Skin of body (tissue), 2 donors: ENCODE data around the gene GLA. TPM values are rescaled to one million over a fixed set of nuclear protein-coding genes. Genes with fewer than 3 reads are reported as not detected.
A peak's percentile ranks its signal among the peaks of the same experiment; 100 is the strongest.

Experiments
- DNase-seq: peaks from one replicate; lab custom pipeline; 2025; lab: John Stamatoyannopoulos, UW
- total RNA-seq: library from RNA; depleted of rRNA; stranded (reverse); fragments of >200 nt; gene quantifications from one replicate; pipeline ENCODE4 v1.2.3, GENCODE V29; 2014

The GLA gene
- total RNA-seq = 18.5 TPM

DNA sequence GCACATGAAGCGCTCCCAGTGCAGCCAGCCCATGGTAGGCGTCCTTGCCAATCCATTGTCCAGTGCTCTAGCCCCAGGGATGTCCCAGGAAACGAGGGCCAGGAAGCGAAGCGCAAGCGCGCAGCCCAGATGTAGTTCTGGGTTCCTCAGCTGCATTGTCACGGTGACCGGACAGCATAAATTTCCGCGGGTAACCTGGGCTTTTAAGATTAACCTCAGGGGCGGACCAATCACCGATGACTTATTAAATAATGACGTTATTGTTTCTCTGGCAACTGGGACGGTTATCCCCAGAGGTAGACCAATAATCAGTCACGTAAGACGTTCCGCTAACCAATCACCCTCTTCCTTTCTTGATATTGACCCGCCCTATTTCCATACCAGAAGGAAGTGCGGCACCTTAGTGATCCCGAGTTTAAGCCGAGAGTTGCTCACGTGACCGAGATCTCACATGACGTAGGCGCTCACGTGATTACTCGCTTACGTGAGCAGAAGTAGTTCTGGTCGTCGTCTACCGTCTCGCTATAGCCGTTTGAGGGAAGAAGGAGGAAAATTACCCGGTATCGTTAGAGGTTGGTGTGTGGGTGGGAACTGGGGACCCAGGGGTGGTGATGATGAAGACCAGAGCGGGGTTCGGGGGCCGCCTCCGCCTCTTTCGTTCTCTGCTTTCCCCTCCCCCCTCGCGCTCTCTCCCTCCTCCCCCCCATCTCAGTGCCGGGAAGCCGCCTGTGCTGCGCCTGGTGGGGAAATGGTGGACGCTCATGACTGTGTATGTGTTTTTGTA, at the start of gene GLA, which contains the start of gene HNRNPH2:
TSS of gene GLA (minus strand) at position 178 of the 784 bp plus-strand sequence. CDS start at position 156, 22 bp downstream.
TSS of gene HNRNPH2 (plus strand) at position 475 of the 784 bp plus-strand sequence. CDS start 3,767 bp downstream, outside the sequence.
- DNase-seq = peak; percentile 97

DNA sequence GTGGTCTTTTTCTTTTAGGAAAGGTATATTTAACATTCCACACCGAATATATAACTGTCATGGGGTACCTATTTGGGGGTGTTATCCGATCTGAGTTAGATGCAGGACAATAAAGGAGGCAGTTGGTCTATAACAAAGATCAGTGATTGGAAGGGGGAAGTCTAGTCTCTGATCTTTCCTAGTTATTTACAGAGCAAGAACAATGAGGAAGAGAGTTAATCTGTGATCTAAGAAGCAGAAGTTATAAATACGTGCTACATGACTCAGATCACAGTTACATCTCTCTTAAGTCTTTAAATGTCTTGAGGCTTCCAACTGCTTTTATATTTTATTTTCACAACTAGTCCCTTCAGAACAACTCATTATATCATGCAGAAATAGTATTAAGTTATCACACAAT, 44.3 kb upstream of the GLA start:
- no peak for DNase-seq

DNA sequence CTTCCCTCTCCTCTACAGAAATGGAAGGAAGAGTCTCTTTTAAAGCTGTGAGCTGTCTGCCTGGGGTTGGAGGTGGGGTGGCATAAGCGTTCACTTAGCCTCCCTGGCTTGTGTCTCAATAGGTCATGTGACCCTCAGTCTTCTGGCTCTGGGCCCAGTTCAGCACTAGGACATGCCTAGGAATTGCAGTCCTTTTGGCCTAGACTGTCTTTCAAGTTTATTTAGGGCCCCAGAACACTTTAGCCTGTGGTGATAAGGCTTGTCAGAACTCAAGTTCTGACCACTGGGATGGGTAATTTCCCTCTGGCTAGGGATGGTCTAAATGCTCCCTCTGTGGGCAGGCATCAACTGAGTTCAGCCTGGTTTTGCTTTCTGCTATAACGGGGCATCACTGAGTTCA, 43.2 kb upstream of the GLA start:
- DNase-seq = no peak

DNA sequence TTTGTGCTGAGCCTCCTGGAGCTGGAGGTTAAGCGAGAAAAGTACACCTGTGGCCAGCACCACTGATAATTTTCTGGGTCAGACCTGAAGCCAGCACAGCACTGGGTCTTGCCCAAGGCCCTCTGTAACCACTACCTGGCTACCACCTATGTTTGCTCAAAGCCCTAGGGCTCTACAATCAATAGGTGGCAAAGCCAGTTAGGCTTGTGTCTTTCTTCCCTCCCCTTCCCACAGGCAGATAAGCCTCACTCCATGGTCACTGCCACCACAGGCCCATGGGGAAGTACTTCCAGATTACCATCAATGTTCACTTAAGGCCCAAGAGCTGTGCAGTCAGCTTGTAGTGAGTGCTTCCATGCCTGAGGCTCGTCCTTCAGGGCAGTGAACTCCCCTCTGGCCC, 42.4 kb upstream of the GLA start:
- DNase-seq = no peak

DNA sequence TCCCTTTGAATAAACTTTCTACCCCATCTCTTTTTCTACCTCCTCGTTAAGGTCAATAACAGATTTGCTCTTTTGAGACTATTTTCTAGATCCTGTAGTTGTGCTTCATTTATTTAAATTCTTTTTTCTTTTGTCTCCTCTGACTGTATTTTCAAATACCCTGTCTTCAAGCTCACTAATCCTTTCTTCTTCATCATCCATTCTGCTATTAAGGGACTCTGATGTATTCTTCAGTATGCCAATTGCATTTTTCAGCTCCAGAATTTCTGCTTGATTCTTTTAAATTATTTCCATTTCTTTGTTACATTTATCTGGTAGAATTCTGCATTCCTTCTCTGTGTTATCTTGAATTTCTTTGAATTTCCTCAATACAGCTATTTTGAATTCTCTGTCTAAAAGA, 41.6 kb upstream of the GLA start:
- DNase-seq = no peak

DNA sequence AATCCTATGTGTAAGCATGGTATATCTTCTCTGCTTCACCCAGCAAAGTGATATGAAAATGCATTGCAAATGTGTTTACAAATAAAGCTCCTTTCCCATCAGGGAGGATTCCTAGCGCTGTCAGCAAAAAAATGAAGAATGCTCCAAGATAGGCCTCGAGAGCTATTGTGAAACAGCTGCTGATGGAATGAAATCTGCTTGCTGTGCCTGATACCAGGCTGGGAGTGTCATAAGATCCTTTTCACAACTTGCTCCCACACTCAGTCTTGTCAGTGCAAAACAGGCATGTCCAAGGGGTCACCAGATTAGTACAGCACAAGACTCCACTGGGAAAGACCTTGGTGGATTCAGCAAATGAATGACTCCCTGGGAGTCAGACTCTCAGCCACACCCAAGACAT, 34.4 kb upstream of the GLA start:
- no peak for DNase-seq

DNA sequence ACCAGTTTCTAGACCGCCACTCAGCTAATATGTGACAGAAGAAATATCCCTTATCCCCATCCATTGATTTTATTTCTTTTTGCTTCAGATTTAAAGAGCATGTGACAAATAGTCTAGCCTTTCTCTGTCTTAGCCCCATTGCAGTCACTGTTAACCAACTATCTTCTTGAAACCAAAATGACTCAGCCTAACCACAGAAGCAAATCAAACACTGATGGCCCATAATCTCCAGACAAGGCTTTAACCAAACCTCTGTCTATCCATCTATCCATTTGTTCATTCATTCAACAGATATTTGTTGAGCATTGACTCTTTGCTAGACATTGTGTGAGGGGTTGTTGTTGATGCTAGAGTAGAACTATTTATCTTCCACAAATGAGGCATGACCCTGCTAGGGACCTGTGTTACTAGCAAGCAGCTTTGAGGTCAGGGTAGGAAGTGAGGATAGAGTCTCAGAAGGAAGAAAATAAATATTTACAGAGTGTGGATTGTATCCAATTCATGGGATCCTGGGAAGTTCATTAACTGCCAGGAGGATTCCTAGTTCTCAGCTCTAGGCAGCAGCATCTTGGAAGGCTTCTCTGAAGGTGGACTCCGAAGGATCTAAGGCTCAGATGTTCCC, 22.8 kb upstream of the GLA start:
- no peak for DNase-seq

DNA sequence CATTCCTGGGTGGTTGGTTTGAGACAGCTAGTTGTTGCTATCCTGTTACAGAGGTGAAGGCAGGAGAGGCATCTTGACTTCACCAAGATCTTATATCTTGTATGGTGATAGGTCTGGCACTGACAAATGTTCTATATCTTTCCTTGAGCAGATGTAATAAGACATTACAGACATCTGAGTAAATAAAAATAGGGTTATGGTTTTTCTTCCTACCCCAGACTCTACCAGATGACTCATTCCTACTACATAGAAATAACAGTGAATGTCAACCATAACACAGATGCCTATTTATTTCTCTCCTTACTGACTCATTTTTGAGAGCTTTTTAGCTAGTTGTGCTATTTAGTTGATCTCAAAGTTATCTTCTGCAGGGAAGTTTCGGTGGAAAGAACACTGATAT, 22.2 kb upstream of the GLA start:
- DNase-seq = no peak

DNA sequence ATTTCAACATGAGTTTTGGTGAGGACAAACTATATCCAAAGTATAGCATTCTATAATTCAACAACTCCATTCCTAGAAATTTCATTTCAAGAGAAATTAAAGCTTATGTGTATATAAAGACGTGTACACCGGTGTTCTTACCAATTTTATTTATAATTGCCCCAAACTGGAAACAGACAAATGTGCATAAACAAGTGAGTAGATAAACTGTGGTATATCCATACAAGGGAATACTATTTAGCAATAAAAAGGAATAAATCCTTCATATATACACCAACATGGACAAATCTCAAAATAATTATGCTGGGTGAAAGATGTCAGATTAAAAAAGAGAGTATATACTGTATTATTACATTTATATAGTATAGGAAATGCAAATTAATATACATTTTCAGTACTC, 20.2 kb upstream of the GLA start:
- DNase-seq = no peak

DNA sequence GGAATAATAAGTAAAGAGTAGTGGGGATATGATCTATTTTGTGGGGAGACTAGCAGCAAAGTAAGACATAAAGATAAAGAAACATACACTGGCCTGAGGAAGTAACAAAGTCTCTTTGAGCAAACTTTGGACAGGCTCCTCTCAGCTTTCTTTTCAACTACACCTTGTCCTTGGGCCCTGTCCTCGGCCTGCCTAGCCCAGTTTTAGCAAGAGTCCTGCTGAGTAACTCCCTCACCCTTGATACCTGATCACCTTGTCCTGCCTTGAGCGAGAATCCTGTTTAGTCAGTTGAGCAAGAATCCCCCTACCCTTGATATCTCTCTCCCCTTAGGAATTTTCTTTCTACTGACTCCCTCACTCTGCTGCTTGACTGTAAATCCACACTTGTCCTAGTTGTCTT, 11.8 kb upstream of the GLA start:
- no peak for DNase-seq

DNA sequence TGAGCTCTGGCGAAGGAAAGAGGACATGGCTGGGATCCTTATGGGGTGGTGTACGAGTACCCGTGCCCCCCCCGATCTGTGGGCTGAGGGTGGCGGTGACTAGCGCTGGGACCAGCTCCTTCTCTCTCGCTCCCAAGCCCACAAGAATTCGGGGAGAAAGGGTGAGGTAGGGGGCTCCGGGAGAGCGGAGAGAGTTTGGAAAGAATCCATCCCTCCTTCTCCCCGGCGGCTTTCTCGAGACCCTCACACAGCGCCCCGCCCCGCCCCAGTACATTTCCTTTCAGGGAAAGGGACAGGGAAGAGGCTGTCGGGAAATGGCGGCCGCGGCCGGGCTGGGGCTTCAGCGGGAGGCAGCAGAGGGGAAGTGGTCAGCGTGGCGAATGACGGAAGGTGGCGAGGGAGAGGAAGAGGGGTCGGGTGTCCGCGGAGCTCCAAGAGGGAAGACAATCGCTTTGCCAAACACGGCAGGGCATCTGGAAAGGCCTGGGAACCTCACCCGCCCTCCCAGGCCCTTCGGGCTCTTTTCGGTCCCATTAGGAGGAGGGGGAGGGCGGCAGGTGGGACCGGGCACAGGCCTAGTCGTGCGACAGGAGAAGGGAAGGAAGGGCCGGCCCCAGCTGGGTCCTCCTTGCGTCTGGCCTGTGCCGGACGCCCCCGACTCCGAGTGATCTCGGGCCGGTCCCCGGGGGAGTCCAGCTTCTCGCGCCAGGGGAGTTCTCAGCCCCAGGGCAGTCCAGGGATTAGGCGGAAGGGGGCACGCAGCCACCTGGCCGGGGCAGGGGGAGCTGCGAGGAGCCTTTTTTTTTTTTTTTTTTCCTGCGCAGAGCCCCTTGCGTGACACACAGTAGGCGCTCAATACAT, 10.5 kb upstream of the GLA start:
- no peak for DNase-seq

DNA sequence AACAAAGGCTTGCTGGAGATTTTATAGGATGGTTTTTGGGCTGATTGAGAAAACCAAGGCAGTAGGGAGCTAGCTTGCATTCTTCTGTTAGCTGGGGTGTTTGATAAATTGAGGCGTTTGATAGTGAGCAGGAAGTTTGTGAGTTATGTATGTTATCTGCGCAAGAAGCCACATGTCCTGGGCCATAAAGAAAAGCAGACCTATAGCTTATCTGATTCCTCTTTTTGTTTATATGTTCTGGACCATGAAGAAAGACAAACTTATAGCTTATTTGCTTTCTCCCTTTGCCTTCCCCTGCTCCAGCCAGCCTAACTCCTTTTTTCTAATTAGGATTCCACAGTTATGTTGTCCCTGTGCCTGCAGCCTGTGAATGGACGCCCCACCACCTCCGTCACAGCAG, 9.5 kb upstream of the GLA start:
- no peak for DNase-seq

DNA sequence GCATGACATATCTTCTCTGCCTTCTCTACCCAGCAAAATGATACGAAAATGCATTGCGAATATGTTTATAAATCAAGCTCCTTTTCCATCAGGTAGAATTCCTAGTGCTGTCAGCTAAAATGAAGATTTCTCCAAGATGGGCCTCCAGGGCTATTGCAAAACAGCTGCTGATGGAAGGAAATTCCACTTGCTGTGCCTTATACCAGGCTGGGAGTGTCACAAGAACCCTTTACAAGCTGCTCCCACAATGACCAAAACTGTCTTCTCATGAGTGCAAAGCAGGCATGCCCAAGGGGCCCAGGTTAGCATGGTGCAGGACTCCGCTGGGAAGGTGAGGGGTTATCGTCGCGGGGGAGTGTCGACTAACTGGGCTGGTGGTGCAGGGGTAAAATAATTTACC, 9.0 kb upstream of the GLA start:
- no peak for DNase-seq

DNA sequence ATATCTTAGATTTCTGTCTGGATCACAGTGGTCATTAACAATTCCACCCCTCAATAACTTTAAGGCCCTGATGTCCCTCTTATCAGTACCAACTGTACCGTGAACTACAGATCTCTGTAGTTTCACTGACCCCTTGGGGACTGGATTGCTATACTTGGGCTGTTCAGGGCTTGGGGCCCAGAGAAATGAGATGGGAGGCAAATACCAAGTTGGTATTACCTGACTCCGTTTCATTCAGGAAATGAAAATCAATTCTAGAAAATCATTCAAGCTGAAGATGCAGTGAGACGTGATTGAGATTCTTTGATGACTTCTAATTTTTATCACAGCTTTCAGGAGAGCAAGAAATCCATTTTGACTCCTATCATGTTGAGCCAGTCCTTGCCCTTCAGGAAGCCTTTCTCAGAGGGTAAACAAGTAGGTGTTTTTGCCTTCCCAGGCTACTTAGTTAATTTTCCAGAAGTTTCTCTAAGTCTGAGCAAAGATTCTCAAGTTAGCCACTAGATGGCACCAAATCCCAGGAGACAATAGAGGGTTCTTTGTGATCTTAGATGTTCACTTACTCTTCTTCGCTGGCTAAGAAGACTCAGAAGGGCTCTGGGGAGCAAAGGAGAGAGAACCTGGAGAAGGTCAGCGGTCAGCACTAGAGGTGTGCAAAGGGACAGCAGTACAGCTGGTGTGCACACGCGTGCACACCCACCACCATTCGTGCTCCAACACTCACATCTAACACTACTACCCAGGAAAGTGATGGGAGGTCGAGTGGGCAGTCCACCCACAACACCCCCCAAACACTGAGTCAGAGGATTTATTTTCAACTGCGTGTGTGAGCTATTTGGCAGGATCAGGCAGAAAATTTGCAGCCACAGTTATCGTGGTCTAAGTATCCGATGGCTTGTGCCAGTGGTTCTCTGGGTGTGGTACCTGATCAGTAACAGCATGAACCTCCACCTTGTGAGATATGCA, 7.7 kb upstream of the GLA start:
- peak; percentile 46 for DNase-seq

DNA sequence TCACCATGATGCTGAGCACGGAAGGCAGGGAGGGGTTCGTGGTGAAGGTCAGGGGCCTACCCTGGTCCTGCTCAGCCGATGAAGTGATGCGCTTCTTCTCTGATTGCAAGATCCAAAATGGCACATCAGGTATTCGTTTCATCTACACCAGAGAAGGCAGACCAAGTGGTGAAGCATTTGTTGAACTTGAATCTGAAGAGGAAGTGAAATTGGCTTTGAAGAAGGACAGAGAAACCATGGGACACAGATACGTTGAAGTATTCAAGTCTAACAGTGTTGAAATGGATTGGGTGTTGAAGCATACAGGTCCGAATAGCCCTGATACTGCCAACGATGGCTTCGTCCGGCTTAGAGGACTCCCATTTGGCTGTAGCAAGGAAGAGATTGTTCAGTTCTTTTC, 4.3 kb upstream of the GLA start:
- no peak for DNase-seq

DNA sequence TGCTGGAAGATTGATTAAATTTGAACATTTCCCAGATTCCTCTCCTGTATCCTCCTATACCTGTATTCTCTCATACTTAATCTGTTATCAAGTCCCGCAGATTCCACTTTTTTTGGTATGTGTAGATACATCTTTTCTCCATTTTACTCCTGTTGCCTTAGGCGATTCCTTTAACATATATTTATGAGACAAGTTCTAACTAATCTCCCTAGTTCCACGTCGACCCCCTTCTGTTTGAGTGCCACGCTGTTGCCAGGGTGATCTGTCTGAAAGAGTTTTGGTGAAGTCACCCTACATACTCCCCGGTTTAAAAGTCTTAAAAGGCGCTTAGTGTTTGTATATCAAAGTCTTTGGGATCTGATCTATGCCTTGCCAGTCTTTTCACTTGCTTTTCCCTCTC, 2.7 kb upstream of the GLA start:
- DNase-seq = no peak

DNA sequence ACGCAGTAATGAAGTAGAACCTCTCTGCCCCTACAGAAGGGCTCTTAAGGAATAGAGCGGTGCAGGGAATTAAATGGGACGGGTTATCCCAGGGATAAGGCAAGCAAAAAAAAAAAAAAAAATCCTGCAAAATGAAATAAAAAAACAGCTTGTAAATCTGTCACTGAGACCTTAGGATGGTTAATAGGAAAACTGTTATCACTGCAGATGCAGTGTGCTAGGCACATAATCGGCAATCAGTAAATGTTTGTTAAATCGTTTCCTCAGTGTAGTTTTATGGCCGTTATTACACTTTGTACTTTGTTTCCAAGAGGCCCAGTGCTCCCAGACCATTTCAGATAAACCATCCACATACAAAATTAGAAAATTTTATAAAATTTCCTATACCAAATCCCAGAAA, 1.3 kb upstream of the GLA start:
- no peak for DNase-seq

DNA sequence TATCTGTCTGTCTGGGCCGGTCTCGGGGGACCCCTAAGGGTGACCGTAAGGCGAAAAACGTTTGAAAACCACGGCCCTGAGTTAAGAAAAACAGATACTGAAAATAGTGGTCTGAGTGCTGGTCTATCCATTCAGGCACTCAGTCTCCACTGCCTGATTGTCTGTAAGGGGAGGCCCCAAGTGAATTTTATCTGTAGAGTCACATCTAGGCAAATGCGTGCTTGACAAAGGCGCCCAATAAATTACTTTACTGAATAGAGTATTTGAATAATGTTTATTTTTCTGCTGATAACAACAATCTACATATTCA, 762 bp upstream of the GLA start:
- no peak for DNase-seq

DNA sequence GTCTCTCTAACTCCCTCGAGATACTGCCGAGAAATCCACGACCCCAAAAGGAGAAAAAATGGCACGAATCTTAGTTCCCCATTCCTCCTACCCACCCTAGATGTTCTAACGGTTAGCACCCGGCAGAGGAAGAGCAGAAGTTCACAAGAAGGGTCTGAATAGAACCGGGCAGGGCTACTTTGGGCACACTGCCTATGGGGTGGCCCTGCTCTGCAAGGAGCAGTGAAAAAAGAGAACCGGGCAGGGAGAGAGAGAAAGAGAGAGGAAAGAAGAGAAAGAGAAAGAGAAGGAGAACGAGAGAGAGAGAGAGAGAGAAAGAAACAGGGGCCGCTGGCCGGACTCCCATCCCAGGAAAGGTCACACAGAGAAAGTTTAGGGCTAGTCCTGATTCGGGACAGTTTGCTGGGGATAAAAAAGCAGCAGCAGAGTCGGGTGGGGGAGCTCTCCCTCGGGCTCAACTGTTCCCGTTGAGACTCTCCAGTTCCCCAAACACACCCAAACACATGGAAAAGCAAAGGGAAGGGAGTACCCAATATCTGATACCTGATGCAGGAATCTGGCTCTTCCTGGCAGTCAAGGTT, 468 bp downstream of the GLA start:
- DNase-seq = no peak

DNA sequence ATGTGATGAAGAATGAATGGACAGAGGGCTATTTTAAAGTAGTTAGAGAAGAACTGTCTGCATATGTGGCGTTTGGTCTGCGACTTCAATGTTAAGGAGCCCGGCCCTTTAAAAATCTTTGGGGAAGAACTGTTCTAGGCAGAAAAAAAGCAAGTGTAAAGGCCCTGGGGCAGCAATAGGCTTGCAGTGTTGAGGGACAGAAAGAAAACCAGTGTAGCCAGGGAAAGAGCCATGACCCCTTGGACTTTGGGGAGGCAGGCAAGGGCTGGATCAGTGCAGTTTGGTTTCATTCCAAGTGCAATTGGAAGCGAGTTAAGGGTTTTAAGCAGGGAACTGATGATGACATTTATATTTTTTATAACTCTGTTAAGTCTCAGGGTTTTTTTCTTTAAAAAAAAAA, 7.9 kb downstream of the GLA start:
- no peak for DNase-seq

DNA sequence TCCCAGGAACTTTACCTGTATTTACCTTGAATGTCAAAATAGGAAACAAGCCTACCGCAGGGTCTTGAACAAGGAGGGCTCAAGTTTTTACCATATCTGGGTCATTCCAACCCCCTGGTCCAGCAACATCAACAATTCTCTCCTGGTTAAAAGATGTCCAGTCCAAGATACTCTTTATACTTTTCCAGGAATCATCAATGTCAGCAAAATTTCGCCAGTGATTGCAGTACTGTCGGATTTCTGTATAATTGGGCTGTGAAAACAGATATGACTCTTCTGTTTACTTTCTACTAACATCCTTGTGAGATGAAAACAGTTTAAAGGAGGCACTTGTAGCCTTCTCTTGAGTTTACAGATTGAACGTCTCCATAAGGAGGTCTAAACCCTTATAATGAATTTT, 9.0 kb downstream of the GLA start:
- no peak for DNase-seq
